ENCODE results near the gene ODAD4.

Gene ODAD4, protein sequence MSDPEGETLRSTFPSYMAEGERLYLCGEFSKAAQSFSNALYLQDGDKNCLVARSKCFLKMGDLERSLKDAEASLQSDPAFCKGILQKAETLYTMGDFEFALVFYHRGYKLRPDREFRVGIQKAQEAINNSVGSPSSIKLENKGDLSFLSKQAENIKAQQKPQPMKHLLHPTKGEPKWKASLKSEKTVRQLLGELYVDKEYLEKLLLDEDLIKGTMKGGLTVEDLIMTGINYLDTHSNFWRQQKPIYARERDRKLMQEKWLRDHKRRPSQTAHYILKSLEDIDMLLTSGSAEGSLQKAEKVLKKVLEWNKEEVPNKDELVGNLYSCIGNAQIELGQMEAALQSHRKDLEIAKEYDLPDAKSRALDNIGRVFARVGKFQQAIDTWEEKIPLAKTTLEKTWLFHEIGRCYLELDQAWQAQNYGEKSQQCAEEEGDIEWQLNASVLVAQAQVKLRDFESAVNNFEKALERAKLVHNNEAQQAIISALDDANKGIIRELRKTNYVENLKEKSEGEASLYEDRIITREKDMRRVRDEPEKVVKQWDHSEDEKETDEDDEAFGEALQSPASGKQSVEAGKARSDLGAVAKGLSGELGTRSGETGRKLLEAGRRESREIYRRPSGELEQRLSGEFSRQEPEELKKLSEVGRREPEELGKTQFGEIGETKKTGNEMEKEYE

DNA sequence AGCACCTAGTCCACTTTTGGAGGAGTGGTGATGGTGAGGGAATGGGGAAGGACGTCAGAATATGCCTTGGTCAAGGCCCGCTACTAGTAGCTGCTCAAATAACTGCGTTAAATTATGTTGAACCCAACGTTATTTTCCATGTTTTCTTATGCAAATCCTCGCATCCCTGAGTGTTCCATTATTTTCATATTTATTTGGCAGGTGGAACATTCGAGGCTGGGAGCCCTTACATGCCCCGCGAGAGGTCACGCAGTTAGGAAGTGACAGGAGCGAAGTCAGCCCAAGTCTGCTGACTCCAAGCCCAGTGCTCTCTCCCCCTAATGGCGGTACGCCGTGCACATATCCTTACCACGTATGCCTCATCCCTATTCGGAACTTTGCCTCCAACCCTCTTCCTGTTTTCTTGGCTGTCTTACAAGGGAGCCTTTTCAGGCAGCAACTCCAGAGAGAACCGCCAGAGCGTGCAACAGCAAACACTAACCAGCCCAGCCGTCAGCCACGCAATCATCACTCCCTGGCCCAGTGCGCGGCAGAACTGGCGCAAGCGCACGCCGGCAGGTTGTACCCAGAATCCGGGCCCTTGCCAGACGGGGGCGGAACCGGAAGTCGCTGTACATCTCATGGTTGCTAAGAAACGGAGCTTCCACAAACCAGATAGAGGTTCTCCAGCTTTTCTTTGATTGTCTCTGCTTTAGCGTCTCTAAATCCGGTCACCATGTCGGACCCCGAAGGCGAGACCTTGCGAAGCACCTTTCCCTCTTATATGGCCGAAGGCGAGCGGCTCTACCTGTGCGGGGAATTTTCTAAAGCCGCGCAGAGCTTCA is at the start of gene ODAD4:
TSS of gene ODAD4 (plus strand) at position 609 of the 824 bp plus-strand sequence. CDS start at position 716, 107 bp downstream.
- in situ Hi-C loops (cut with MboI; ENCODE audit: low sequenced_read_pairs), result no loop called here

- in situ Hi-C loops (cut with MboI; ENCODE audit: low sequenced_read_pairs), result no loop called here
Observed at GRCh38 chr17:41882756-41883155, 47.7 kb upstream of the ODAD4 start.

- in situ Hi-C loops (cut with MboI; ENCODE audit: low sequenced_read_pairs), result no loop called here
Observed at GRCh38 chr17:41885733-41886132, 44.7 kb upstream of the ODAD4 start.

- in situ Hi-C loops (cut with MboI; ENCODE audit: low sequenced_read_pairs), result no loop called here
Observed at GRCh38 chr17:41888332-41888965, 42.0 kb upstream of the ODAD4 start.

GRCh38 chr17:41891135-41892020 is 39.0 kb upstream of the ODAD4 start:
- in situ Hi-C loops (cut with MboI; ENCODE audit: low sequenced_read_pairs), result no loop called here

GRCh38 chr17:41892021-41892376 is 38.4 kb upstream of the ODAD4 start:
- in situ Hi-C loops (cut with MboI; ENCODE audit: low sequenced_read_pairs), result no loop called here

GRCh38 chr17:41893384-41893783 is 37.0 kb upstream of the ODAD4 start:
- in situ Hi-C loops (cut with MboI; ENCODE audit: low sequenced_read_pairs), result no loop called here

GRCh38 chr17:41894791-41895331 is 35.6 kb upstream of the ODAD4 start:
- in situ Hi-C loops (cut with MboI; ENCODE audit: low sequenced_read_pairs), result no loop called here

DNA sequence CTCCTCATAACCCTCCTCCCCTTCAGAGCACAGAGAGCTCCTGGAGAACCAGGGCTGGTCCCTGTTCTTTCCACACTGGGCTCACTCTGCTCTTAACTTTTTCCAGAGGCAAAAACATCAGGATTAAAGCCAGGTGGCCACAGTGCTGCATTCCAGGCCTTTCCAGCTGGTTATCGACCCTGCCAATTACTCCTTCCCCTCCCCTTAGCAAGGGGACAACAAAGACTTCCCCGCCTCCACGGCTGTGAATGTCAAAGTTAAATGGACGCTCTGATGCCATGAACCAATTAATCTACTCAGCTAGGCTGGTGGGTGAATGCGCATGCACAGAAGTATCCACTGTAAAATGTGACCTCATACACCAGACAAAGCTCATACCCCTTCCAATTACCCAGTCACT is 34.8 kb upstream of the ODAD4 start:
- in situ Hi-C loops (cut with MboI; ENCODE audit: low sequenced_read_pairs), result no loop called here

- in situ Hi-C loops (cut with MboI; ENCODE audit: low sequenced_read_pairs), result no loop called here
Observed at GRCh38 chr17:41896726-41897125, 33.7 kb upstream of the ODAD4 start.

DNA sequence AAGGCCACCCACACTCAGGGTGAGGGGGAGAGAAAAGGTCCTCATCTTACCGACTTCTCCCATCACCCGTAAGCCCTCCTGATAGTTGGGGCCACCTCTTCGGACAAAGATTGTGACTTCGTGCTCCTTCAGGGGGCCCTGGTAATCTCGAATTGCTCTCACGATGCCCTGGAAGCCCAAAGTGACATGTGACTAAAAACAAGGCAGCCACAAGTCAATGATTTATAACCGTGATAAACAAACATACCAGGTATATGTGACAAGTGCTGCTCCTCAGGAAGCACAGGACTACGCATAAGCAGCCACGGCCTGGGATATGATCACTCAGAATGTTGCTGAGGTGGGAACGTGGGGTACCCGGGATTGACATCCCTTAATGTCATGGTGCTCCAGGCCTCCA is 28.8 kb upstream of the ODAD4 start:
- in situ Hi-C loops (cut with MboI; ENCODE audit: low sequenced_read_pairs), result no loop called here

DNA sequence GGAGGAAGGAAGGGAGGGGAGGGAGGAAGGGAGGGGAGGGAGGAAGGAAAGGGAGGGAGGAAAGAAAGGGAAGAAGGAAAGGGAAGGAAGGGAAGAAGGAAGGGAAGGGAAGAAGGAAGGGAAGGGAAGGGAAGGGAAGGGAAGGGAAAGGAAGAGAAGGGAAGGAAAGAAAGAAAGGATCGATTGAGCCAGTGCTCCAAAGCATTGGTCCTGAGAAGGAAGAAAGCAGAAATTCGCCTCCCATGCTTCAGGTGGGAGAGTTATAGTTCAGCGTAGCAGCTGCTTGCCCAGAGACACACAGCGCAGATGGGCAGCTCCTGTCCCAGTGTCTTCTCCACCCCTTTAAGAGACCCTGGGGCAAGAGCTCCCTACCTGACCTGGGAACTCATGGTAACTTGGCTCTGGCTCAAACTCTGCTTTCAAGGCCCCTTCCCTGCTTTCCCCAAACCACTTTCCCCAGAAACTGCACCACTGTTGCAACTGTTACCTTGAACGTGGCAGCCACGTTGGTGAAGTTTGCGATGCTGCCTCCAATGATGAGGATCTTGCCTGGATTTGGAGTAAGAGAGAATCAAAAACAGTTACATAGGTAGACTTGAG is 26.1 kb upstream of the ODAD4 start:
- in situ Hi-C loops (cut with MboI; ENCODE audit: low sequenced_read_pairs), result no loop called here

DNA sequence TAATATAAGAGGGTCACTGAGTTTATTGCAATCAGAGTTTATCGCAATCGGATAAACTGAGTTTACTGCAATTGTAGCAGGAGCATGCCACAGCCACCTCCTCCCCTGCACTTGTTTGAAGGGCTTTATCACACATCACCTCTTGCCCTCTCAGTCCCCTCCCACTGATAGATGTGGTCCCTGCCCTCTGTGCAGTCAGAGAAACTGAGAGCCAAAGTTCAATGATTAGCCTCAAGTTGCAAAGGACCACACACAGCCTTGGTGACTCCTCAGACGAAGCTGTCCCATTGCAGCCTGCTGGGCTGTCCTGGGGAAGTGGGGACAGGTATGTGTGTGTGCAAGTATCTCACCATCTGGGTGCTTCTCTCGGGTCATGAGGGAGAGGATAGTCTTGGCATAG is 25.2 kb upstream of the ODAD4 start:
- in situ Hi-C loops (cut with MboI; ENCODE audit: low sequenced_read_pairs), result no loop called here

DNA sequence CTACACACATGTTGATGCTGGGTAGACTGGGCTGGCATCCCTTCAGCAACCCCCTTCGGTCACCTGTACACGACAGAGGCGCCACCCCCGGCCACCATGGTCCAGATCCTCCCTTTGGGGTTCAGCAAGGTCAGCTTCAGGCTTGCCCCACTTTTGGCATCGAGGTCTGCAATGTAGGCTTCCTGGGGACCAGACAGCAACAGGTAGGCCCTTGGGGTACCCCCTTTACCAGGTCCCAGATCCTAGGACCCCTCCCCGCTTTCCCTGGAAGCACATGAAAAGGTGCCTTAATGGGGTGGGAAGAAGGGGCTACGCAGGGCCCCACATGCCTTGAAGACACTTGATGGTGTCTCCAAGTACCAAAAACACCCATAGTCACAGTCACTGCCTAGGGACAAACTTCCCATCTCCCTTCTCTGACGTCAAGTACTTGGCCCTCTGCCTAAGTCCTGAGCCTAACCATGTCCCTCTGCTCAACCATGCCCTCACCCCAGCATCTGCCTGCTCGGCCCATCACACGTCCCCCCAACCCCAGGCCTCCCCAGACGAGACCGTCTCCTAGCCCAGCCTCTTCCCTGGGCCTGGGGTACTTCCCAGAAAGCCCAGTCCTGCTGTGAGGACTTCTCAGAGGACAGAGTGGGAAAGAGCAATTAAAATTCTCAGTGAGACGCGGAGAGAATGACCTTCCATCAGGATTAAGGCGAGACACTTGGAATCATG is 23.8 kb upstream of the ODAD4 start:
- in situ Hi-C loops (cut with MboI; ENCODE audit: low sequenced_read_pairs), result no loop called here

- in situ Hi-C loops (cut with MboI; ENCODE audit: low sequenced_read_pairs), result no loop called here
Observed at GRCh38 chr17:41907185-41907556, 23.2 kb upstream of the ODAD4 start.

DNA sequence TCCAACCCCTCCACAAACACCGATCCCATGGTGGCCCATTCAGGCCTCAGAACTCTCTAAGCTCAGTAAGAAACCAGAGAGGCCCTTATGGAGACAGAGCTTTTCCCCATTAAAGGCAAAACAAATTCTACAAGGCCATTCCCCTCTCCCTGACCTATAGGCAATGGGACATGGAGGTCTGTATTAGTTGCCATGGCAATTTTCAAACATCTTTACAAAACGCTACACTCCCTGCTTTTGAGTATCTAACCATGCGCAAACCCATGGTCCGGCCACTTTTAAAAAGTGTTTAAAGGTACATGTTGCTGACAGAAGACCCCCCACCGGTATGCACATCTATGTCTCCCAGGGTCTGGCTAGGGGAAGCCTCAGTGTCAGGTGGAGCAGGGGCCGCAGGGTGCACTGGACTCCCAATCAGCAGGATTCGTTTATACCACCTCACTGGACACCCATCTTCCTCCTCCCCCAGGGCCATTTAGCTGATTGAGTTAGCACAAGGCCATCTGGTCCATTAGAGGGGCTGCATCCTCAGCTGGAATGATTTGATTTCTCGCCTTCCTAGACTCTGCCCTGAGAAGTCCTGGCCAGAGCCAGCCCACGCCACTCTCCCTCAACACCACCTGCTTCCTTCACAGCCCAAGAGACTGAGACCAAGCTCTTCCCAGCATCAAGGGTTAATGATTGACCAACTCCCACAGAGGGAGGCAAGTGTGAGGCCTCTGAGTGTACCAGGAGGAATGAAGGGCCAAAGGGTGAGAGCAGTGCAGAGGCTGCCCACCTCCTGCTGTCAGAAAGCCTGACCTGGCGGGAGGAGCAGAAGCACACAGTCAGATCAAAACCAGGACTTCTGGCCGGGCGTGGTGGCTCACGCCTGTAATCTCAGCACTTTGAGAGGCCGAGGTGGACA is 22.5 kb upstream of the ODAD4 start:
- in situ Hi-C loops (cut with MboI; ENCODE audit: low sequenced_read_pairs), result no loop called here

GRCh38 chr17:41909088-41909487 is 21.3 kb upstream of the ODAD4 start:
- in situ Hi-C loops (cut with MboI; ENCODE audit: low sequenced_read_pairs), result no loop called here
